H1 (cell line): ENCODE data around the gene KCNA1. TPM values are rescaled to one million over a fixed set of nuclear protein-coding genes. Genes with fewer than 3 reads are reported as not detected.

ENCODE experiments used
- EGR1 ChIP-seq: IDR thresholded peaks from 2 replicates; pipeline ENCODE4 v1.6.1; 2011; ENCODE audit warnings: low read depth, low read length, borderline replicate concordance
- FOSL1 ChIP-seq: IDR thresholded peaks from 2 replicates; pipeline ENCODE4 v1.6.1; 2011; ENCODE audit warnings: mild to moderate bottlenecking, low read depth, low read length, moderate library complexity; ENCODE audit not compliant: insufficient read depth
- GTF2F1 ChIP-seq: IDR thresholded peaks from 2 replicates; pipeline ENCODE4 v1.6.1; 2012; ENCODE audit warnings: low read depth, low read length, improper control_type of control experiment, borderline replicate concordance
- KDM4A ChIP-seq: IDR thresholded peaks from one replicate; pipeline ENCODE4 v1.7.1; 2012; ENCODE audit warnings: low read depth, mild to moderate bottlenecking, moderate library complexity, low read length, inconsistent platforms; ENCODE audit not compliant: severe bottlenecking
- POLR2AphosphoS5 ChIP-seq: IDR thresholded peaks from 2 replicates; pipeline ENCODE4 v1.6.1; 2011; ENCODE audit warnings: low read depth, low read length
- RBBP5 ChIP-seq: IDR thresholded peaks from 2 replicates; pipeline ENCODE4 v1.7.1; 2012; ENCODE audit warnings: low read depth, mild to moderate bottlenecking, inconsistent platforms, low read length, moderate library complexity, borderline replicate concordance
- RXRA ChIP-seq: IDR thresholded peaks from 2 replicates; pipeline ENCODE4 v1.6.1; 2011; ENCODE audit warnings: low read depth, mild to moderate bottlenecking, low read length, moderate library complexity; ENCODE audit not compliant: insufficient read depth
- SRF ChIP-seq: IDR thresholded peaks from 2 replicates; pipeline ENCODE4 v1.6.1; 2011; ENCODE audit warnings: mild to moderate bottlenecking, low read depth, low read length, moderate library complexity
- TAF1 ChIP-seq: IDR thresholded peaks from 2 replicates; pipeline ENCODE4 v1.6.1; 2011; ENCODE audit warnings: mild to moderate bottlenecking, low read depth, low read length
- TAF7 ChIP-seq: optimal IDR thresholded peaks from 2 replicates; pipeline ENCODE3; 2011; ENCODE audit warnings: low read depth, mild to moderate bottlenecking, inconsistent platforms, low read length, moderate library complexity, borderline replicate concordance
- TEAD4 ChIP-seq: IDR thresholded peaks from 2 replicates; pipeline ENCODE4 v1.6.1; 2012; ENCODE audit warnings: low read depth, low read length, inconsistent platforms, mixed read lengths
- ZNF274 ChIP-seq: IDR thresholded peaks from 2 replicates; pipeline ENCODE4 v1.7.0; 2012; ENCODE audit warnings: low read length, borderline replicate concordance; ENCODE audit errors: extremely low read depth
- polyA plus RNA-seq, 7 experiments: library from polyadenylated mRNA; depleted of rRNA in 3 of 7; stranded (reverse) in 5 of 7; unstranded in 2 of 7; fragments of >200 nt in 5 of 7; fragments of 200-250 nt in 2 of 7; gene quantifications; 1 replicate in 5 of 7; 2 replicates in 1 of 7; 4 replicates in 1 of 7; pipeline versions ENCODE4 v1.2.1 to v1.2.3, GENCODE V29; 2011 to 2013; ENCODE audit warnings: missing spikeins in 2 of 7, mixed read lengths in 2 of 7
- total RNA-seq: library from RNA; stranded (reverse); fragmentation: NEBNext Ultra II Directional; extraction: Animal tissue kit (Norgen Biotek cat#: 25700); gene quantifications from 2 replicates; pipeline ENCODE4 v1.2.1, GENCODE V29; 2021
- TF ChIP-seq, protein P1 (sequence below), 3 experiments: IDR thresholded peaks; 1 replicate in 2 of 3; 2 replicates in 1 of 3; pipeline versions ENCODE4 v1.5.1 to v1.6.1; 2011; ENCODE audit warnings: low read length in 3 of 3, mild to moderate bottlenecking in 3 of 3, inconsistent platforms in 2 of 3, low read depth in 1 of 3, moderate library complexity in 1 of 3; ENCODE audit not compliant: insufficient read depth in 1 of 3; ENCODE audit errors: control extremely low read depth in 1 of 3

The KCNA1 gene
- total and polyA plus RNA-seq, 2 of the 8 experiments (the other 6 are each of a cell fraction or from before 2014, with no cell fraction given): 0.23 to 0.30 TPM

DNA sequence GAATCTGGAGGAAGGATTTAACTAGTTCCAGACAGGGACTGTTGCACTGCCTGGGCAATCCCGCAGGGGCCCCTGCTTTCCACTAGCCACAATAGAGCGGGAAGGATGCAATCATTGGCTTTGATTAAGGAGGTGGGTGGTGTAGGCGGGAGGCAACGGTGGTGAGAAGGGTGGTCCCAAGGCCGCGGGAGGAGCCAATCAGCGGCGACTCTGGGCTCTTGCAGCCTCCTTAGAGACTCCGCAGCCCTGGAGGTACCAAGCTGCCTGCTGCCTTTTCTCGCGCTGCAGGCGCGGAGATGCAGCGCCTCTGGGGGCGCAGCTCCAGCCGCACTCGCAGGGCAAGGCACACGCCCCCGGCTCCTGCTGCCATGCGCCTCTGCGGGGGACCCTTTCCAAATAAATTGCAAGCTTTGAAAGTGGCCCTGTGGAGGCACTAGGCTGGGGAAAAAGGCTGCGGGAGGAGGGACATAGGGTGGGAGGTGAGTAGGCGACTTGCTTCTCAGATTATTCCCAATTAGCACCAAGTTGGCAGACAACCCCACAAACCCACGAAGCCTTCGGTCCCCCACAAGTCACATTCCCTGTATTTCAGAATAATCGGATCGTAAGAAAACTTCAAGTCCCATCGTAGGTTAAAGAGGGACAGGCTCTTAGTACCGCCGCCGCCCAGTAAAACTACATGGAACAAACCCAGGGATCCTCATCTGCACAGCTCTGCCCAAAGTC lies 858 bp upstream of the KCNA1 start (continued):
- TF ChIP-seq, protein P1, sequence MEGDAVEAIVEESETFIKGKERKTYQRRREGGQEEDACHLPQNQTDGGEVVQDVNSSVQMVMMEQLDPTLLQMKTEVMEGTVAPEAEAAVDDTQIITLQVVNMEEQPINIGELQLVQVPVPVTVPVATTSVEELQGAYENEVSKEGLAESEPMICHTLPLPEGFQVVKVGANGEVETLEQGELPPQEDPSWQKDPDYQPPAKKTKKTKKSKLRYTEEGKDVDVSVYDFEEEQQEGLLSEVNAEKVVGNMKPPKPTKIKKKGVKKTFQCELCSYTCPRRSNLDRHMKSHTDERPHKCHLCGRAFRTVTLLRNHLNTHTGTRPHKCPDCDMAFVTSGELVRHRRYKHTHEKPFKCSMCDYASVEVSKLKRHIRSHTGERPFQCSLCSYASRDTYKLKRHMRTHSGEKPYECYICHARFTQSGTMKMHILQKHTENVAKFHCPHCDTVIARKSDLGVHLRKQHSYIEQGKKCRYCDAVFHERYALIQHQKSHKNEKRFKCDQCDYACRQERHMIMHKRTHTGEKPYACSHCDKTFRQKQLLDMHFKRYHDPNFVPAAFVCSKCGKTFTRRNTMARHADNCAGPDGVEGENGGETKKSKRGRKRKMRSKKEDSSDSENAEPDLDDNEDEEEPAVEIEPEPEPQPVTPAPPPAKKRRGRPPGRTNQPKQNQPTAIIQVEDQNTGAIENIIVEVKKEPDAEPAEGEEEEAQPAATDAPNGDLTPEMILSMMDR (IDR thresholded peaks at IDR 0.05; ENCODE audit: control extremely low read depth in 1 of 3, insufficient read depth in 1 of 3, low read depth in 1 of 3, low read length in 3 of 3): peak; percentile 3 to 59 (median 54); a peak in 3 of 4 replicates
- TF ChIP-seq TAF1: 0 out of 2 replicates have a peak, but pooled peaks have one; percentile 16
- no peak for TF ChIP-seq ZNF274
- TF ChIP-seq EGR1: peak; percentile 72; the same call in 1 of the 2 replicates
- no peak for TF ChIP-seq POLR2AphosphoS5
- TF ChIP-seq FOSL1: no peak
- TF ChIP-seq RXRA: no peak
- TF ChIP-seq KDM4A: peak; percentile 8
- no peak for TF ChIP-seq TAF7
- no peak for TF ChIP-seq RBBP5
- TF ChIP-seq GTF2F1: no peak
- no peak for TF ChIP-seq SRF
- no peak for TF ChIP-seq TEAD4
